ENCODE measurements around the gene ADGRG1. TPM values are rescaled to one million over a fixed set of nuclear protein-coding genes. Genes with fewer than 3 reads are reported as not detected.

ADGRG1 gene
- total RNA-seq, 3 donors from 2014 or later (not counting 1 experiment from before 2014, with no cell fraction given) = 830 to 949 (median 858) TPM

- Histone ChIP-seq H3K36me3 (ENCODE audit: control insufficient read depth, insufficient read depth, low read length) (peaks cover 95% of the 10 kb centered on the region), H3K4me3 (ENCODE audit: low read length) (no peak overlapping the region), H3K4me1 (ENCODE audit: control insufficient read depth, insufficient read depth, low read length) (peaks cover 59% of the 10 kb centered on the region), H3K9me3 (ENCODE audit: control insufficient read depth, insufficient read depth, low read length) (no peaks in the 10 kb centered on the region), H3K27me3 (ENCODE audit: control insufficient read depth, insufficient read depth, low read length) (no peaks in the 10 kb centered on the region), H3K27ac (ENCODE audit: low read length) (no peak overlapping the region)
- Mint-ChIP-seq H3K4me3 (no peak overlapping the region), H3K4me1 (peaks cover 54 to 71% of the 10 kb centered on the region in 2 donors), H3K27me3 (ENCODE audit: low read depth in 2 of 2) (no peaks in the 10 kb centered on the region), H3K36me3 (peaks cover 7% of the 10 kb centered on the region), H3K27ac (peak overlapping the region; percentile 93 to 96), H3K9me3 (no peaks in the 10 kb centered on the region)
- 82% methylated on average over 18 of the region's 19 CpGs for WGBS (ENCODE audit: insufficient coverage)
- TF ChIP-seq CTCF (IDR thresholded peaks at IDR 0.05) = no peak
- intact Hi-C loops (cut with micrococcal nuclease) = no loop called here
- DNase-seq (no peak), ATAC-seq (no peak)
Observed at GRCh38 chr16:57658878-57659674, 30.6 kb downstream of the ADGRG1 start.

- Mint-ChIP-seq H3K27ac (peak overlapping the region; percentile 93 to 98), H3K9me3 (no peaks in the 10 kb centered on the region), H3K4me3 (no peak overlapping the region), H3K36me3 (peaks cover 20% of the 10 kb centered on the region), H3K4me1 (peaks cover 62 to 74% of the 10 kb centered on the region in 2 donors), H3K27me3 (ENCODE audit: low read depth in 2 of 2) (no peaks in the 10 kb centered on the region)
- DNase-seq = no peak
- 87% methylated on average over 8 of the region's 11 CpGs for WGBS (ENCODE audit: insufficient coverage)
- intact Hi-C loops (cut with micrococcal nuclease) = loop anchor here (10.0 kb wide), 1 partner anchor 344 kb away; the partner anchor contains the start of genes USB1 and ZNF319
- Histone ChIP-seq H3K27ac (ENCODE audit: low read length) (no peak overlapping the region), H3K9me3 (ENCODE audit: control insufficient read depth, insufficient read depth, low read length) (no peaks in the 10 kb centered on the region), H3K27me3 (ENCODE audit: control insufficient read depth, insufficient read depth, low read length) (no peaks in the 10 kb centered on the region), H3K4me1 (ENCODE audit: control insufficient read depth, insufficient read depth, low read length) (peaks cover 49% of the 10 kb centered on the region), H3K4me3 (ENCODE audit: low read length) (no peak overlapping the region), H3K36me3 (ENCODE audit: control insufficient read depth, insufficient read depth, low read length) (peaks cover 95% of the 10 kb centered on the region)
- TF ChIP-seq CTCF (IDR thresholded peaks at IDR 0.05) = no peak
- no peak for ATAC-seq
Observed at GRCh38 chr16:57660715-57661463, 32.5 kb downstream of the ADGRG1 start.

DNA sequence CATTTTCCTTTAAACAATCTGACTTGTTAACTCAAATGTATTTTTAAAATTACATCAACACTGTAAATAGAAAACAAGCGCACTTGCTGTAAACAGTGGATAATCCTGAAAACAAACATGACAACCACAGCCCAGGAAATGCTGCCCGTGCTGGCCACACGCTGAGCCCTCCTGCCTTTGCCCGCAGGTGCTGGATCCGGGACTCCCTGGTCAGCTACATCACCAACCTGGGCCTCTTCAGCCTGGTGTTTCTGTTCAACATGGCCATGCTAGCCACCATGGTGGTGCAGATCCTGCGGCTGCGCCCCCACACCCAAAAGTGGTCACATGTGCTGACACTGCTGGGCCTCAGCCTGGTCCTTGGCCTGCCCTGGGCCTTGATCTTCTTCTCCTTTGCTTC, 33.1 kb downstream of the ADGRG1 start:
- peak overlapping the region; percentile 97 to 98 for H3K27ac Mint-ChIP-seq
- no peak for TF ChIP-seq CTCF (IDR thresholded peaks at IDR 0.05)
- intact Hi-C loops (cut with micrococcal nuclease) = loop anchor here (10.0 kb wide), 1 partner anchor 343 kb away; the partner anchor contains the start of genes USB1 and ZNF319
- no peak for ATAC-seq
- 79% methylated on average over 7 of the region's 7 CpGs for WGBS (ENCODE audit: insufficient coverage)
- Histone ChIP-seq H3K4me1 (ENCODE audit: control insufficient read depth, insufficient read depth, low read length) (peaks cover 49% of the 10 kb centered on the region), H3K27ac (ENCODE audit: low read length) (no peak overlapping the region), H3K9me3 (ENCODE audit: control insufficient read depth, insufficient read depth, low read length) (no peaks in the 10 kb centered on the region), H3K4me3 (ENCODE audit: low read length) (no peak overlapping the region), H3K36me3 (ENCODE audit: control insufficient read depth, insufficient read depth, low read length) (peaks cover 92% of the 10 kb centered on the region), H3K27me3 (ENCODE audit: control insufficient read depth, insufficient read depth, low read length) (no peaks in the 10 kb centered on the region)
- no peaks in the 10 kb centered on the region for H3K27me3 Mint-ChIP-seq (ENCODE audit: low read depth in 2 of 2)
- peaks cover 56 to 72% of the 10 kb centered on the region in 2 donors for H3K4me1 Mint-ChIP-seq
- peak overlapping the region; percentile 14 for H3K4me3 Mint-ChIP-seq
- DNase-seq = no peak
- peaks cover 20% of the 10 kb centered on the region for H3K36me3 Mint-ChIP-seq
- H3K9me3 Mint-ChIP-seq = no peaks in the 10 kb centered on the region
